ENCODE data around the gene CKAP5.

The CKAP5 gene

GRCh38 chr11:46845740-46846509, at the start of gene CKAP5:
CKAP5 (minus strand) TSS chr11:46846280; CDS start chr11:46821231, 25,049 bp downstream.
- peak; percentile 90 for DNase-seq

DNA sequence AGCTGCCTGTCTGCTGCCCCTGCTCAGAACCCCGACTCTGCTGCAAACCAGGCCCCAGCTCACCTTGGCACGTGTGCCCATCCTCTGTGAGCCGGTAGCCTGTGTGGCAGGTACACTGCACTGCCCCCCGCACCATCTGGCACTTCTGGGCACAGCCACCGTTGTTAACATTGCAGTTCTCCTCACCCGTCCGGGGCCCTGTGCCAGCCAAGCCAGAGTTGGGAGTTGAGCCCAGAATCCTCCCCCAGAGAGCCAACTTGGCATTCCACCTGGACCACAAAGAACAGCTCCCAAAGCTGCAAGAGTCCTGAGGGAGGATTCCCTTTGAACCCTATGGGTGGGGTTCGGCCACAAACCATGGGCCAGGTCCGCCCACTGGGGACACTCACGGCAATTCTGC, 49.7 kb upstream of the CKAP5 start:
- no peak for DNase-seq

DNA sequence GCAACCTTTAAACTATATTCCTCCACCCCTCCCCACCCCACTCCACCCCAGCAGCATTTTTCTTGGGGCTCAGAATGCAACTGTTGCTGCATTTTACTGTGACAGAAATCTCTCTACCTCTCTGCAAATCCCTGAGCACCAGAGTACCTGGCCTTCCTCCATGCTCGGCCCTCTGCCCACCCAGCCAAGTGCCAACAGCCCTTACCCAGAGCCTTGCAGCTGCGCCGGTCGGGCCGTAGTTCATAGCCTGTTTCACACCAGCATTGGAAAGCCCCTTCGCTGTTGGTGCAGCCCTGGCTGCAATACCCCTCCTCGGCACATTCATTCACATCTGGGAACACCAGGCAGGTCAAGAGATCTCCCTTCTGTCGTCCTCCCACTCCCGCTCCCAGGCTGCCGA, 48.9 kb upstream of the CKAP5 start:
- no peak for DNase-seq

DNA sequence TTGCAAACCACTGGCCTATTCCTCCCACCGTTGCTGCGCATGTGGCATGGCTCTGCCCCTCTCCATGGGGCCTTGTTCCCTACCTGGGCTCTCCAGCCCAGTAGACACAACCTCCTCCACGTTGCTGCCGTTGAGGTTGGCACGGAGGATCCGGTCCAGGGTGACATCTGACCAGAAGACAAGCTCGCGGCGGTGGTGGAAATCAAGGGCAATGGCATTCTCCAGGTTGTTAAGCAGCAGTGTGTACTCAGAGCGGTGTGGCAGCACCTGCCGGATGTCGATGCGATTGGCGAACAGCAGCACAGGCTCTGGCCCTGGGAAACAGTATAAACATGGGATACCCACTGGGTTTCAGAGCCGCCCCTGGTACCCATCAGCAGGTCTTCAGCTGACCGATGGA, 48.4 kb upstream of the CKAP5 start:
- no peak for DNase-seq

DNA sequence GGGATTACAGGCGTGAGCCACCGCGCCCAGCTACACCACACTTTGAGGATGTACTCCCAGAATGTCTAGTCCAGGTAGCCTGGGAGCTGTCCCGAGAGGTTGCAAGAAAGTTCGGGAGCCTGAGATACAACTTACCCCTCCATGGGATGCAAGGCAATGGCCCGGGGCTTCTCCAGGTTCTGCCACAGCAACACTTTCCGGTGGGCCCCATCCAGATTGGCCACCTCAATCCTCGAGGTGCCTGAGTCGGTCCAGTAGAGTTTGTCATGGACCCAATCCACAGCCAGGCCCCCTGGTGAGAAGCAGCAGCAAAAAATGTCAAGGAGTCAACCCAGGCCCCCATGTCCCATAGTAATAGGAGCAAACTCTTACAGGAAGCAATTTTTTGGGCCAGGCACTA, 46.8 kb upstream of the CKAP5 start:
- no peak for DNase-seq

DNA sequence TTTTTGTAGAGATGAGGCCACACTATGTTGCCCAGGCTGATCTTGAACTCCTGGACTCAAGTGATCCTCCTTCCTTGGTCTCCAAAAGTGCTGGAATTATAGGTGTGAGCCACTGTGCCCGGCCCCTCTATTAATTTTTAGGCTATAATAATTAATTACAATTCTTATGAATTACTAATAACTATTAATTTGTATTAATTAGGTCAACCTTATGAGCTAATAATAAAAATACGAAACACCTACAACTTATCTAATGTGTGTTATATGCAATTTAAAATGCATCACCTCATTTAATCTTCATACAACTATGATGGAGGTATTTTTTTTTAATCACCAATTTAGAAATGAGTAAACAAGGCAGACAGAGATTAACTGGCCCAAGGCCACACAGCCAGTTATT, 46.0 kb upstream of the CKAP5 start:
- DNase-seq = no peak

DNA sequence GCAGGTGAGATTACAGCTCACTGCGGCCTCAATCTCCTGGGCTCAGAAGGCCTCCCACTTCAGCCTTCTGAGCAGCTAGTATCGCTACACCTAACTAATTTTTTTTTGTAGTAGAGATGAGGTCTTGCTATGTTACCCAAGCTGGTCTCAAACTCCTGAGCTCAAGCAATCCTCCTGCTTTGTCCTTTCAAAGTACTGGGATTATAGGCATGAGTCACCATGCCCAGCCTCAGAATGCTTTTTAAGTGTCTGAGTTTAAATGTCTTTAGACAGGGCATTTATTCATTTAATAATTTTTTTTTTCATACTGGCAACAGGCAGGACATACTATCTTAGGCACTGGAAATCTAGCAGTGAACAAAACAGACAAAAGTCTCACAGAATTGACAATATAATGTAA, 44.6 kb upstream of the CKAP5 start:
- DNase-seq = no peak

- DNase-seq = peak; percentile 72
These were observed 43.8 kb upstream of the CKAP5 start for GRCh38 chr11:46889689-46890475.

GRCh38 chr11:46889251-46889650, 43.2 kb upstream of the CKAP5 start:
- no peak for DNase-seq

DNA sequence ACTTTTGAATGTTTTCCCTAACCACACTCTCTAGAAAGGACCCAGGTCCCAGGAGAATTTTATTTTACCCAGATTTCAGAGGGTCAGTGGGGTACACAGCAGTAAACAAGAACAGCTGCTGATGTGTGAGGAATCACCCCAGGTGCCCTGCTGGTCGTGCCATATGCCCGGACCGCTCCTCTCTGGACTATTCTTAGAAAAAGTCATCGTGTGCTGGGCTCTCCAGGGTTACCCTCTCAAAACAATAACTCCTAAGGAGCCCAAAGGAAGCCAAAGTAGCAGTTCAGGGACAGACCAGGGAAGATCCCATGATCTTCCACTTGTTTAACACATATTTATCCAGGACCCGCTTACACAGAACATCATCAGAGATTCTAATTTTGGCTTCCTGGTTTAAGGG, 42.6 kb upstream of the CKAP5 start:
- no peak for DNase-seq

DNA sequence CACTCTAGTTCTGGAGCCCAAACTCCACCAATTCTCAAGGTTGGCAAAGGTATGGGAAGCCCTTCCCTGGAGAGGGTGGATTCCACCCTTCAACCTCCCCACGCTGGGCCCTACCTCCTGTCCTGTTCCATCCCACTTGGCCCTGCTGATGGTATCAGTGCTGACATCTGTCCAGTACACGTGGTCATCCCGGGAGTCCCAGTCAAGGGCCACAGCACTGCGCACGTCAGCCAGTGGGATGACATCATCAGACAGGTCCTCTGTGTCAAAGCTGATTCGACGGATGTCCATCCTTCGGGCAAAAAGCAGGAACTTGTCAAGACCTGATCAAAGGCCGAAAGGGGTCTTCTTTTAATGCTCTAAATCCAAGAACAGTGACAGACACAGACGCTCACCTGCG, 40.1 kb upstream of the CKAP5 start:
- no peak for DNase-seq

DNA sequence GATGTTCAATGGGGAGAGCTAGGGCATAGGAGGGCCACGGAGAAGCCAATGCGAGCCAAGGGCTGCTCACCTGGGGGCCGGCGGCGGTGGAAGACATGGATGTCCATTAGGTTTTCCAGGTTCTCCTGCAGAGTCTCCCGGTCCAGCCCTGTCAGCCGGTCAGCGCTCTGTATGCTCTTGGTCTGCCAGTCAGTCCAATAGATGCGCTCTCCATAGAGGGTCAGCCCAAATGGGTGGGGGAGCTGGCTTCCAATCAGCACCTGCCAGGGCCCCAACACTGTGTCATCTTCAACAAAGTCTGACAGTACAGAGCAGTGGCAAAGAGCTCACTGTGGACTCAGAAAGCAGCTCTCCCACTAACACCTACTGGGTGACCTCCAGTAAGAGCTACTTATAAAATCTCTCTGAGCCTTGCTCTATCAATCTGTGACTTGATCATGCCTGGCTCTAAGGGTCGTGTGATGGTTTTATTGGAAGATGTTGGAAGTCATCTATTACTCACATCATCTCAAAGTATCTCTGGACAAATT, 33.0 kb upstream of the CKAP5 start:
- DNase-seq = no peak

GRCh38 chr11:46877580-46877979, 31.5 kb upstream of the CKAP5 start:
- no peak for DNase-seq

- DNase-seq = no peak
These were observed 30.4 kb upstream of the CKAP5 start for GRCh38 chr11:46876471-46876870.

DNA sequence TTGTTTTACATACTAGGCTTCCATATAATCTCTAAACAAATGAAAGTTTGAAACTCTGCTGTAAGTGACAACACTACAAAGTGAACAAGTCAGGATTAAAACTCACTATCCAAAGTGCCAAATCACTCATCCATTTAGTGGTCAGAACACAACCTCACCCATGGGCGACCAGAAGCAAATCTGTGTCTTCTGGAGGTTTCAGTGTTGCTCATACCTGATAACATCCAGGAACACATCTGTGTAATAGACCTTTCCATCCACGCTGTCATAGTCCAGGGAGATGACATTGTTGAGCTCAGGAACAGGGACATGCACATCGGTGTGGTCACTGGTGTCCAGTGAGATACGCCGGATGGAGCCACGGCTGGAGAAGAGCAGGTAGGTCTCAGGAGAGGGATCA, 28.5 kb upstream of the CKAP5 start:
- no peak for DNase-seq

DNA sequence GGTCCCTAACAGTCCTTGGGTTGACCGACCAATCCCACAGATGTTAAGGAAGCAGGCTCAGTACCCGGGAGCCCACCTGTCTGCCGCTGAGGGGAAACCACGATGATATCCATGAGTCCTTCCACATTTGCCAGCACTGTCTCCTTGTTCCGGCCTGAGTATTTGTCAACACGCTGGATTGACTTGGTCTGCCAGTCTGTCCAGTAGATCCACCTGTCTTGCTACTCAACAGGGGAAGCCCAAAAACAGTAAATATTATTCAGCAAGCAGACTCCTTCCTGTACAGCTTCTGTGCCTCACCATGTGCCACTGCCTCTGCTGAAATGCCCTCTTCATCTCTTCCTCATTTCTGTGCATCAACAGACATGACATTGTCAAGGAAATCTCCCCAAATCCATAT, 22.8 kb upstream of the CKAP5 start:
- no peak for DNase-seq

- DNase-seq = no peak
These were observed 19.3 kb upstream of the CKAP5 start for GRCh38 chr11:46865340-46865739.

GRCh38 chr11:46860218-46860617, 14.1 kb upstream of the CKAP5 start:
- no peak for DNase-seq

- DNase-seq = no peak
These were observed 13.0 kb upstream of the CKAP5 start for GRCh38 chr11:46858920-46859546.

GRCh38 chr11:46857666-46858065, 11.6 kb upstream of the CKAP5 start:
- no peak for DNase-seq

DNA sequence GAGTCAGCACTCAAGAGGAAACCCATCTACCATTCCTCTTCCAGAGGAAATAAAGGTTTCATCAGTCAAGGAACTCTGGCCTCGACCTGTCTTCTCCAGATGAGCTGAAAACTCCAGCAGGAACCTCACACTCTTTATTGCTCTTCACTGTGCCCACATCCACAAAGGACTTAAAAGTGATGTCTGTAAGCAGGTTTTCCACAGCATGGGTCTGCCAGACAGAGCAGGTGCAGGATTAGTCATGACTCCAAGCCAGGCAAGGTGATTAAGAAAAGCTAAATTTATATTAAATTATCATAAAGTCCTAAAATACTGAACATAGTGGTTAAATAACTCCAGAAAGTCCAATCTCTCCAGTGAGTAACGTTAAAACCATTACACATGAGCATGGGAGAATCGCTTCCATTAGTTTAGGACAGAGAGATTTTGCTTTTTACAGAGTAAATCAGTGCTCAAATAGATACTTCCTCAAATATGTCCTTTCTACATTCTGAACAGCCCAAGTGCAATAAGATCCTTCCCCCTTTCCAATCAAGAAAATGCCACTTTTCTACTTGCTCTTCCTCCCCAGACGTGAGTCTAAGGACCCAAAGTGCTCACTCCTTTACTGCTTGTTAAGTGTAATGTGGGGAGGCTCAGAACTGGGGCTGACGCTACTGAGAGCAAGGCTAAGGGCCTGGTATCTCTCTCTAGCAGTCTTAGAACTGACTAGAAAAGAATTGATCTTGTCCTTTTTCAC, 10.7 kb upstream of the CKAP5 start:
- no peak for DNase-seq

GRCh38 chr11:46855863-46856262, 9.8 kb upstream of the CKAP5 start:
- no peak for DNase-seq

DNA sequence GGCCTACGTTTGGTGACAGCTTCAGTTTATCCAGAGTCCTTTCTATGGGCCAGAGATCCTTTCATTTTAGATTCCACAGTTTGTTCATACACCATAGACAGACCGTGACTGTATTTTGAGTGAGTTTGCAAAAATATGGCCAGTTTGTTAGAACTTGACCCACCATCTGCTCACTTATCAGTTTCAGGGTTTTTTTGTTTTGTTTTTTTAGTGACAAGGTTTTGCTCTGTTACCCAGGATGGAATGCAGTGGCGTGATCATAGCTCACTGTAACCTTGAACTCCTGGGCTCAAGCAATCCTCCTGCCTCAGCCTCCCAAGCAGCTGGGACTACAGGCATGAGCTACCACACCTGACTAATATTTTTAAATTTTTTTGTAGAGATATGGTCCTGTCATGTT, 9.1 kb upstream of the CKAP5 start:
- DNase-seq = no peak

Data from activated naive CD4-positive, alpha-beta T cell treated with Interleukin-2 at 50 U/mL for 16 hours (primary cell).